ENCODE data around the gene CTAG1B. TPM values are rescaled to one million over a fixed set of nuclear protein-coding genes. Genes with fewer than 3 reads are reported as not detected.
"Not testable (repeated sequence)": the region's sequence is repeated elsewhere in the genome, so short reads cannot be mapped to it uniquely, and the experiment has no call there.

CTAG1B gene
- not detected for polyA plus RNA-seq (ENCODE audit: insufficient read length in 10 of 10)
- long read RNA-seq, donor 1, result 0 reads
- long read RNA-seq, donor 2, result 0 reads
- long read RNA-seq, donor 3, result 0 reads
- long read RNA-seq, donor 4, result 0 reads
- long read RNA-seq, donor 5, result 0 reads
- long read RNA-seq, donor 6, result 0 reads
- long read RNA-seq, donor 7, result 0 reads
- long read RNA-seq, donor 8, result 0 reads
- long read RNA-seq, donor 9, result 0 reads

DNA sequence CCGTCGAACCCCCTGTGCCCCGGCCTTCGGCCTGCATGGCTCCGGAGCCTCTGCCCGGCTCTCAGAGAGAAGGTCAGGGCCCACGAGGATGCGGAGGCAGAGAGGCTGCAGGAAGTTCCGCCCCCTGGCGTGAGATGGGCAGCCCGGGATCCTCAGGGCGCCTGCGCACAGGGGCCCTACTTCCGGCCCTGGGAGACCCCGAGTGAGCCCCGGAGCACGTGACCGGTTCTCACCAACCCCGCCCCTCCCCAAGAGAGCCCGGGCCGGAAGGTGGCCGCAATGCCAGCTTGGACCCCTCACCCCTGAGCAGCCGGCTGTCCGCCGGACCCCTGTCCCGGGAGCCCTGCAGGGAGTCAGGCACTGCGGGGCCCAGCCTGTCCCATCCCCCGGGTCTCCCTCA, at the start of gene CTAG1B:
CTAG1B (minus strand) TSS at position 101 of the 400 bp plus-strand sequence; CDS start at position 37, 64 bp downstream.
- not testable (repeated sequence) for DNase-seq

GRCh38 chrX:154661899-154662298, 42.8 kb upstream of the CTAG1B start:
- no peak for DNase-seq

GRCh38 chrX:154661170-154661569, 42.1 kb upstream of the CTAG1B start:
- DNase-seq, result no peak

GRCh38 chrX:154660541-154660940, 41.5 kb upstream of the CTAG1B start:
- DNase-seq, result no peak

GRCh38 chrX:154658957-154659356, 39.9 kb upstream of the CTAG1B start:
- DNase-seq, result no peak

- no peak for DNase-seq
Observed at GRCh38 chrX:154658187-154658586, 39.1 kb upstream of the CTAG1B start.

DNA sequence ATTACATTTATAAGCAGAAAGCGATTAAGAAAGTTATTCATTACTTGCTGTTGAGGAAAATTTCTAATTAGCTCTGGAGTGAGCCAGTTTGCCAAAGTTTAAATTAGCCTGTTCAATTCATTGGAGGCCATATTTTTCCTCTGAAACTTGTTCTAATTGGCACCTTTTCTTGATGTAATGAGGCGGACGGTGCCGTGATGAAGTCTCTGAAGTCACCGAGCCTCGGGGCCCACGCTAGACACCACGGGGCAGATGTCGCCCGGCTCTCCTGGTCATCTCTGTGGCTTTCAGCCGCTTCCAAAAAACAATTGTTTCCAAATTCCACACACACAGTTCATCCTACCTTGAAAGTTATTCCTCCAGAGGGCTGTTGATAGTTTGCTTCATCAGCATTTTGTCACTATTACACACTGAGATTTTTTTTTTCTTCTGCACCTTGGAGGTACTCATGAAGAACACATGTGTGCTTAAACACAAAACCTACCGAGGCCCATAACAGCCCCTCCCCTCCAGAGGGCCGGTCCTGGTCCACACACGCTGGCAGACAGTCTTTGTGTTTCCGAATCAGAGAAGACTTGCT, 38.2 kb upstream of the CTAG1B start:
- DNase-seq, result no peak

DNA sequence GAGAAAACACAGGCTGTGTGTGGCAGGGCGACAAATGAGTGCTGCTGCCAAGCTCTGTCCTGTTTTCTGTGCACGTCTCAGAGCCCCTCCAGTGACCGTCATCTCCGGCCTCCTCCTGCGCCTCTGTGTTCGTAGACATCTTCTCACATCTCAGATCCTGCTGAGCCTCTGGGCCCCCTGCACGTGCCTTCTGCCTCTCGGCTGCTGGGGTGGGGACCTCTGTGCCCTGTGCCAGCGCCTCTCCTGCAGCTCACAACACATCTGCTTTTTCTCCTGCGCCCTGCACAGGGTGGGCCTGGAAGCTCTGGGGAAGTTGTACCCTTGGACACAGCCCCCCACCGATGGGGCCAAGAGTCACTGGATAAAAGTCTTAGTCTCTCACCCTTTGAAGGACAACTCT, 36.7 kb upstream of the CTAG1B start:
- DNase-seq, result no peak

DNA sequence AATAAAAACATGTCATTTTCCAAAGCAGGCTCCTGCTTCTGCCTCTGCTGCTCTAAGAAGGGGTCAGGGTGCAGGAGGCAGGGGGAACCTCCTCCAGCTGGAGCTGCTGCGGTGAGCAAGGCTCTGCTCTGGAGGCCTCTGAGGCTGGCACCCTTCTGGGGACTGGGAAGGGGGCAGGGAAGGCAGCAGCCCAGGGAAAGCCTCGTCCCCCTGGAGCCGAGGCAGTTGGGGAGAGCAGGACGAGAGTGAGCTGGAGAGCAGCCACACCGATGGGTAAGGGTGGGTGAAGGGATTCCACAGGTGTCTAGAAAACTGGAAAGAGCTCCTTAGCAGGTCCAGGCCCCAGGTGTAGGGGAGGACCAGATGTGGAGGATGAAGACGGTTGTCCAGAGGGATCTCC, 36.3 kb upstream of the CTAG1B start:
- no peak for DNase-seq

DNA sequence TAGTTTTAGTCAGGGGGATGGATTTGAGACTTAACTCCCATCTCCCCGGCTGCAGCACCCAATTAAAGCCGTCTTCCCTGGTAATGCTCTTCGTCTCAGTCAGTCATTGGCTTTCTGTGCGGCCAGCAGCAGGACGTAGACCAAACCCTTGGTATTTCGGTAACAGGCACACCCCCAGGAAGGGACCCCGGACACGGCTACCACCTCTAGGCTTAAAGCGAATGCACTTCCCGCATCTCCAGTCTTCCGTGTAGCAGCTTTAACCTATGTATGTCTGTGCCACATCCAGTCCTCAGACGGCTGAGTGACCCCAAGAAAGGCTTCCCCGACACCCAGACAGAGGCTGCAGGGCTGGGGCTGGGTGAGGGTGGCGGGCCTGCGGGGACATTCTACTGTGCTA, 35.8 kb upstream of the CTAG1B start:
- no peak for DNase-seq

DNA sequence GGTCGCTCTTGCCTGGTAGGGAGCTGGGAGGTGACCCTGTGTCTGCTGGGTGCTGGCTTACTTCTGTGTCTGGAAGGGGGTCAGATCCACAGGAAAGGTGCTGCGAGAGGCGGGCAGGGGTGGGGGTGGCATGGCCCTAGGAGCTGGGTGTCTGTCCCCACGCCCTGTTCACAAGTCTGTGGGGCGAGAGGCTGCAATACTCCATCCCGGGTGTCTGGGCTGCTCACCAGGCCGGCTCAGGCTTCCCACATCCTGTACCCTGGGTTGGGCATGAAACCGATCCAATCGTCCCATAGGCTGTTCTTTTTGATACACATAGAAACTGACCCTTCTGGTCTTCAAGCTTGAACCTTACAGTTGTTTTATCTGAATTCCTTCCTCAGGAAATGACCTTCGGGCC, 35.3 kb upstream of the CTAG1B start:
- DNase-seq, result no peak

DNA sequence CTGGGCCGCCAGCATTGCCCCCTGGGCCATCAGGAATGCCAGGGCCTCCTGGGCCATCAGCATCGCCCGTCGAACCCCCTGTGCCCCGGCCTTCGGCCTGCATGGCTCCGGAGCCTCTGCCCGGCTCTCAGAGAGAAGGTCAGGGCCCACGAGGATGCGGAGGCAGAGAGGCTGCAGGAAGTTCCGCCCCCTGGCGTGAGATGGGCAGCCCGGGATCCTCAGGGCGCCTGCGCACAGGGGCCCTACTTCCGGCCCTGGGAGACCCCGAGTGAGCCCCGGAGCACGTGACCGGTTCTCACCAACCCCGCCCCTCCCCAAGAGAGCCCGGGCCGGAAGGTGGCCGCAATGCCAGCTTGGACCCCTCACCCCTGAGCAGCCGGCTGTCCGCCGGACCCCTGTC, 34.3 kb upstream of the CTAG1B start, which contains the start of gene CTAG2:
CTAG2 (minus strand) TSS at position 167 of the 400 bp plus-strand sequence; CDS start at position 103, 64 bp downstream.
- not testable (repeated sequence) for DNase-seq

- DNase-seq, result no peak
Observed at GRCh38 chrX:154653048-154653401, 33.9 kb upstream of the CTAG1B start.

DNA sequence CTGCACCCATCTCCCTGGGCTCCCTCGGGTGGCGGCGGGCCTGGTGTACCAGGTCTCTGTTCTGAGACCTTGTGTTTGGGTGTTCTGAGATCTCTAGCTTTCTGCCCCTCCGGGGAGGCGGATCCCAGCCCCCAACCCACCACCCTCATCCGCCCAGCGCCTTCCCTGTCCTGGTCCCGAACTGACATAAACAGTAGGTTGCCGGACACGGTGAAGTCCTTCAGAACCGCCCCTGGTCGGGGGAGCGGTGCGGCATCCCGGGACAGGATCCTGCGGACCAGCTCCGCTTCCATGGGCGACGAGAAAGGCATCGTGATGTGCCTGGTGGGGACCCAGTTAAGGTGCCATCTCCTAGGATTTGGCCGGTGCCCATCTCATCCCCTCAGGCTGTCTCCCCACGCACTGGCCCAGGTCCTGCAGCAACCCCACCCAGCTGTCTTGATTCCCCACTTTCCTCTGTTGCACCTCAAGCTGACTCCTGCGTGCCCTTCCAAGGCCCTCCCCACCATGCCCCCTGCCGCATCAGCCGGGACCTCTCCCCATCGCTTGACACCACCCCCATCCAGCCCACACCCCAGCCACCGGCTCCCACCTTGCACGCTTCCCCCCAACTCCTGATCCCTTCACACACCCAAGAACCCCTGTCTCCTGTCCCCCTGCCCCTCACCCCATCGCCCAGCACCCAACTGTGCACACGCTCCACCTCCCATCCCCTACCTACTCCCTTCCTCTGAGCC, 33.4 kb upstream of the CTAG1B start:
- no peak for DNase-seq

- no peak for DNase-seq
Observed at GRCh38 chrX:154650221-154650510, 31.1 kb upstream of the CTAG1B start.

- no peak for DNase-seq
Observed at GRCh38 chrX:154649503-154650220, 30.6 kb upstream of the CTAG1B start.

GRCh38 chrX:154648931-154649330, 29.8 kb upstream of the CTAG1B start:
- DNase-seq, result no peak

DNA sequence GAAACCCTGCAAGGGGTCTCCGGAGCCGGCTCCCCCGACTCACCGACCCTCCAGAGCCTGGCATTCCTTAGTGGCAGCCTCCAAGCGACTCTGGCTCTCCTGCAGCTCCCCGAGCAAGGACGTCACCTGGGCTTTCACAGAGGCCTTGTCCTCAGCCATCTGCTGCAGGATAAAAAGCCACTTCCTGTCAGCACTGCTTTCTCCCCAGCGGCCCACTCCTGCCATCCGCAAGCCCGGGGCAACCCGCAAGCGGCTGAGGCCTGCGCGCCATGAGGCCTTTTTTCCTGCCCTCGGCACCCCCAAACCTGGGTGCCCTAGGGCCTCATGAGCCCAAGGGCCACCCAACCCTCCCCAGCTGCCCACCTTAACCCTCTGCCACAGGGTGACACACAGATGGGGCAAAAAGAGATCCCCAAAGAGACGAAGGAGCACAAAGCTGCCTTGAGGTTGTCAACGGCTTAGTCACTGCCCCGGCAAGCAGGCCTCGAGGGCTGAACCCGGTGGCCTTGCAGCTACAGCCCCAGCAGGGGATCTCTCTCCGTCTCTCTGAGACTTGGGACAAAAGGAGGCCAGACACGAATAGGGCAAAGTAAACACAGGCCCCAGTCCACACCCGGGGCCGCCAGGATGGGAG, 26.8 kb upstream of the CTAG1B start:
- not testable (repeated sequence) for DNase-seq

DNA sequence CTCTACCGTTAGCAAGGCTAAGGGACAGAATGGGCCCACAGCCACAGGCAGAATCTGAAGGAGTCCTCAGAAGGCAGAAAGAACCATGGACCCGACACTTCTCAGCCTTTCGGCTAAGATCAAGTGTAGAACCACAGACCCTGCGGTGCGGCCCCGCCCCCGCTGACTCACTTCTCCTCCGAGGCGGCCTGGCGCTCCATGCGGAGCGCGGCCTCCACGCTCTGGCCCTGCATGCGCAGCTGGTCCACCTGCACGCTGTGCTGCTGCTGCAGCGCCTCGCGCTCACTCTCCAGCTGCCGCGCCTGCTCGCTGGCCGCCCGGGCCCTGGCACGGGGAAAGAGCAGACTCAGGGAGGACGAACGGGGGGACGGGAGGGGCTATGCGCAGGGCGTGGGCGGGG, 24.6 kb upstream of the CTAG1B start:
- not testable (repeated sequence) for DNase-seq

DNA sequence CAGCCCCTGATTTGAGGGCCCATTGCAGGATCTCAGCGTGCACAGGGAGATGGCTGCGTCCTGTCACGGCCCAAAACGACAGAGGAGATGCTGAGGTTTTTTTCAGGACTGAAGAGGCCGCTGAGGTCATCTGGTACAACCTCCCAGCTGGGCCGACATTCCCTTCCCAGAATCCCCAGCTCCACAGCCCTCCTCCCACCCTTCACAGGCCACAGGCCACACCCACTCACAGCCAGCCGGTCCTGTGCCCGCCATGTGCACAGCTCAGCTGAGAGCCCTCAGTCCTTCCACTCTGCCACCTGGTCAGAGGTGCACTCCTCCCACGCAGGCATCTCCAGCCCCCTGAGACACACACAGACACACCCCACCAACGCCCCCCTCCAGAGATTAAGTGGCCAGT, 22.7 kb upstream of the CTAG1B start:
- not testable (repeated sequence) for DNase-seq

- not testable (repeated sequence) for DNase-seq
Observed at GRCh38 chrX:154633661-154634060, 14.6 kb upstream of the CTAG1B start.

GRCh38 chrX:154630949-154631348, 11.9 kb upstream of the CTAG1B start:
- not testable (repeated sequence) for DNase-seq
